ENCODE results near the gene PNKP.
A peak's percentile ranks its signal among the peaks of the same experiment; 100 is the strongest.

DNA sequence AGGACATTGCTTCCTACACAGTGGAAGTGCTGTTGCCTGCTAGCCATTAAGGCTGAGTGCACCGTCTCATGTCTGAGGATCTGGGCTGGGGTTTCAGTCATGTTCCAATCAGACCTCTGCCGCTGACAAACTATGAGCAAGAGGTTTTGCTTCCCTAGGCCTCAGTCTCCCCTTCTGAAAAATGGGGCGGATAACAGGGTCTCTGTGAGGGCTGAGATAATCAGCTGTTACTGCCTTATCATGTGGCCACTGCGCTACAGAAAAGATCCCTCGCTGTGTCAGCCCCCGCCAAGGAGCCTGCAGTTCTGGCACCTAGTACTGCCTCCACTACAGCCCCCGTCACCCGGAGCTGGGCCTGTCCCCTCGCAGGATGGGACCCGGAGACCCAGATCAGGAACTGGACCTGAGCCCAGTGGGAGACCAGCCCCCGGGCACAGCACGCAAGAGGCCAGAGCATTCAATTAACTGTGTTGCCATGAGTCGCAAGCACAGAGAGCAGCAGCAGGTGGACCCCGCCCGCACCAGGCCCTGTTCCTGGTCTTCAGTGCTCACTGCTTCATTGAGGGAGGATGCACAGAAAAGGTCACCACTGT, 3.0 kb upstream of the PNKP start:
- TF ChIP-seq, protein P1, sequence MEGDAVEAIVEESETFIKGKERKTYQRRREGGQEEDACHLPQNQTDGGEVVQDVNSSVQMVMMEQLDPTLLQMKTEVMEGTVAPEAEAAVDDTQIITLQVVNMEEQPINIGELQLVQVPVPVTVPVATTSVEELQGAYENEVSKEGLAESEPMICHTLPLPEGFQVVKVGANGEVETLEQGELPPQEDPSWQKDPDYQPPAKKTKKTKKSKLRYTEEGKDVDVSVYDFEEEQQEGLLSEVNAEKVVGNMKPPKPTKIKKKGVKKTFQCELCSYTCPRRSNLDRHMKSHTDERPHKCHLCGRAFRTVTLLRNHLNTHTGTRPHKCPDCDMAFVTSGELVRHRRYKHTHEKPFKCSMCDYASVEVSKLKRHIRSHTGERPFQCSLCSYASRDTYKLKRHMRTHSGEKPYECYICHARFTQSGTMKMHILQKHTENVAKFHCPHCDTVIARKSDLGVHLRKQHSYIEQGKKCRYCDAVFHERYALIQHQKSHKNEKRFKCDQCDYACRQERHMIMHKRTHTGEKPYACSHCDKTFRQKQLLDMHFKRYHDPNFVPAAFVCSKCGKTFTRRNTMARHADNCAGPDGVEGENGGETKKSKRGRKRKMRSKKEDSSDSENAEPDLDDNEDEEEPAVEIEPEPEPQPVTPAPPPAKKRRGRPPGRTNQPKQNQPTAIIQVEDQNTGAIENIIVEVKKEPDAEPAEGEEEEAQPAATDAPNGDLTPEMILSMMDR (IDR thresholded peaks at IDR 0.05 in 8 of 11, conservative IDR thresholded peaks at IDR 0.05 in 3 of 11) = no peak
- TF ChIP-seq POLR2AphosphoS5 (IDR thresholded peaks at IDR 0.05) (peak in 1 of 3 donors; percentile 5), POLR2A (IDR thresholded peaks at IDR 0.05) (no peak)
